GM18868 (cell line): ENCODE measurements around the gene TBL1XR1.
"Not testable (repeated sequence)": the region's sequence is repeated elsewhere in the genome, so short reads cannot be mapped to it uniquely, and the experiment has no call there.

Experiments
- ATAC-seq: cut with Tn5 transposase; IDR thresholded peaks from one replicate; pipeline ENCODE4 v1.9.1; 2021; ENCODE audit warnings: mild to moderate bottlenecking, moderate library complexity; ENCODE audit not compliant: unreplicated experiment

The TBL1XR1 gene

DNA sequence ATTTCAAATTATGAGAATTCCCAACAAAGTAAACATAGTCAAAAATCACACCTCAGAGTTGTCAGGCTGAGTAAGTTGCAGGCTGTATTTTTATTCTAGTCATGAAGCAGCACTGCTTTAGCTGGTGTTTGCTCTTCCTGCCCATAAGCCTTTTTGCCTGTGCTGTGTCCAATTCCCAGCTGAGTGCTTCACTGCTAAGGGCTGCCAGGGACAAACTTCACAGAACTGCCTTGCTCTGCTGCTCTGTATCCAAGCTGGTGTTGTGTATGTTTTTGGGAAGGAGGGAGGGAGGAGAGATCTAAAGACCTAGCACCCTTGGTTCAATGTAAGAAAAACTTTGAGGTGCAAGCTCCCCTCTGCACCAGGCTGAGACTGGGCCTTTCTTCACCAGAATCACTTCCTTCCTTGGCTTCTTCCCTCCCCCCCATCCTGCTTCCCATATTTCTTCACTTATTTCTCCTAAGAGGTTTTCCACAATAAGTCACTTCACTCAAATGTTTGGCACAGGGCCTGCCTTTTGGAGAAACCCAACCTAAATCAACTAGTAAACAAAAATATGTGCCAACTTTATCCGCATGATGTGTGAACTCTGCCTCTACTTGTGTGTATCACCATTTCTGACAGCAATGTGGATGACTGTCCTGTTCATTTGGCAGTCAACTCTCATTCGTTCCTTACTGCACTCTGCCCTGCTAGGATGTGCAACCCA, 156.1 kb downstream of the TBL1XR1 start:
- peak; percentile 6 for ATAC-seq

DNA sequence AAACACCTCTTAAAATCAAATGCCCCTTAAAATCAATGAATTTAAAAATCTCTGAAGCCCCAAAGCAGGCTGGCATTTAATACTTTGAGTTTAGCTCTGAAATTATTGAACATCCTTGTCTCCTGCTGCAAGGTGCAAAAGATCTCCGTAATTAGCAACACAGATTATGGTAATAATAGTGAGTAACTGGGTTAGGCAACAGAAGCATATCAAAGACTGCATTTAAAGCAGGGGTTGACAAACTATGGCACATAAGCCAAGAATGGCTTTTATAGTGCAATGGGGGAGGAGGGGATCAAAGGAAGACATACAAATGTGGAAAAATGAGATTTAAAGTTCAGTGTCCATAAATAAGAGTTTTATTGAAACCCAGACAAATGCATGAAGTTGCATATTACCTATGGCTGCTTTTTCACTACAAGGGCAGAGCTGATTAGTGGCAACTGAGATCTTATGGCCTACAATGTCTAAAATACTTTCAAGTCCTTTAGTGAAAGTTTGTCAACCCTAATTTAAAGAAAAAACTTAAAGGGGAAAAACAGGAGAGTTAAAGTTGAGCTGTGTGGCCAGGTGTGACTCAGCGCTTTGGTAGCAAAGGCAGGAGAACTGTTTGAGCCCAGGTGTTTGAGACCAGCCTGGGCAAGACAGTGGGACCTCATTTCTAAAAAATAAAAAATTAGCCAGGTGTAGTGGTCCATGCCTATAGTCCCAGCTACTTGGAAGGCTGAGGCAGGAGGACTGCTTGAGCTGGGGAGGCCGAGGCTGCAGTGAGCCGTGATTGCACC, 157.6 kb downstream of the TBL1XR1 start:
- ATAC-seq: no peak

DNA sequence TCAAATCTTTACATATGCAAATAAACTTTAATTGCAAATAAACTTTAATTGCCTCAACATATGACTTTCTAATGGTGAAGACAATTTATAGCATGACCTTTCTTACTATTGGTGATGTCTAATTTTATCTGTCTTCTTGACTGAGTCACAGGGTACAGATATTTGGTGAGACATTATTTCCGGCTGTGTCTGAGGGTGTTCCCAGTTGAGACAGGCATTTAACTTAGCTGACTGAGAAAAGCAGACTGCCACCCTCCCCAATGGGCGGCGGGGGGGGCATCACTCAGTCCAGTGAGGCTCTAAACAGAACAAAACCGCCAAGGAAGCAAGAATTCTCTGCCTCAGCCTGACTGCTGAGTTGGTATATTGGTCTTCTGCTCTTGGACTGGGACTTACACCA, 160.0 kb downstream of the TBL1XR1 start:
- no peak for ATAC-seq

DNA sequence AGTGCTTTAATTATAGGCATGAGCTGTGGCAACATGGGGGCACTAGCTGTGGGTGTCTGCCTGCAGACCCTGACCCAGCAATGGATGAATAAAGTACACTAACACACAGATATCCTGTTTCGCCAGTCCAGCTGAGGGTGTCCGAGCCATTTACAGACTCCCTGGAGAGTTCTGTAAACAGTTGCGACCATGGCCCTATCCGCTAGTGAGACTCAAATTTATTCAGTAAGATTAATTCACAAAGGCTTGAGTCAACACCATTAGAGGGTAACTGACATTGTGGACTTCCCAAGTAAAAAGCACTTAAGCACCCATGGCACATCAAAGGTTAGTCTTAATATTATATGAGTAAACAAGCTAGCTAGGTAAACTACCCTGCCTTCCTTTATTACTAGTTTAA, 161.6 kb downstream of the TBL1XR1 start:
- no peak for ATAC-seq

DNA sequence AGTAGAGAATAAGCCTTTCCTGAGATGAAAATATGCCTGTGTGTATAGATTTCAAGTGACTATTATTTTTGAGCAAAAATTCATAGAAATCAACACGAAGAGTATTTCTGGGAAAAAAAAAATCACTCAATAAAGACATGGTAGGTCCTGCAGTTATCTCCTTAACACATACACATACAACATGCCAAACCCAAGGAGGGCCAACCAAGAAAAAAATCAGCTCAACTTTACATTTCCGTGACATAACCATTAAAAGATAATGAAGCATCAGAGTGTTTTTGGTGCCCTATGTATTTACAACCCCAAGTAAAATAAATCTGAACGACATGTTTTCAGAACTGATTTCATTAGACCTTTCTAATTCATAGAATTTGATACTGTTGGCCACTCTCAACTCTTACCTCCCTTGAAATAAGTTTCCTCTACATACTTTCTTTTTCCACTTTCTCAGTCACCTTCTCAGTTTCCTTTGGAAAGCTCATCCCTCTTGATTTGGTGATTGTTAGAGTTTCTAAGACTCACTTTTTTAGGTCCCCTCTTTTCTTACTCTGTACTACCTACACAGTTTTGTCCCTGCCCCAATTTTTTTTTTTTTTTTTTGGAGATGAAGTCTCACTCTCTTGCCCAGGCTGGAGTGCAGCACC, 162.3 kb downstream of the TBL1XR1 start:
- ATAC-seq: no peak

DNA sequence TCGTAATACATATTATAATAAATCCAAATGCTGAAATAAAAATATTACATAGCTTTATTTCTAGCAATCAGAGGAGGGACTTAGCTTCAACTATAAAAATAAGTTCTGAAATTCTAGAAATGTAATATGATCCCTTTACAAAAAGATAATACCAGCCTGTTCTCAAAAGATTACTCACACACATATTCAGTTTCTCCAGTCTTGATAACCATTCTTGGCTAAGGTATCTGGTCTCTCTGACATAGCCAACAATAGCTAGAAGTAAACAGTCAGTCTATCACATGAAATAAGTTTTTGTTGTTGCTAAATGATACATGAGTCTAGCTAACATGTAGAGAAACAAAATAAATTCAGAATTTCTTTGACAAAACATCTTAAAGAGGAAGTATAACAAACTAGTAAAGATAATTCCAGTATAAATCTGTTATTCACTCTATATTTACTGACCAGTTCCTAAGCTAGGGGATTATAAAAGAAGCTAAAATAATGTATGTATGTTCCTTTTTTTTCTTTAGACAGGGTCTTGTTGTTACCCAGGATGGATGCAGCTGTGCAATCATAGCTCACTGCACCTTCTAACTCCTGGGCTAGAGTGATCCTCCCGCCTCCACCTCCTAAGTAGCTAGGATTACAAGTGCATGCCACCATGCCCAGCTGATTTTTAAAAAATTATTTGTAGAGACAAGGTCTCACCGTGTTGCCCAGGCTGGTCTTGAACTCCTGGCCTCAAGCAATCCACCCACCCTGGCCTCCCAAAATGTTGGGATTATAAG, 170.6 kb downstream of the TBL1XR1 start:
- ATAC-seq: no peak

DNA sequence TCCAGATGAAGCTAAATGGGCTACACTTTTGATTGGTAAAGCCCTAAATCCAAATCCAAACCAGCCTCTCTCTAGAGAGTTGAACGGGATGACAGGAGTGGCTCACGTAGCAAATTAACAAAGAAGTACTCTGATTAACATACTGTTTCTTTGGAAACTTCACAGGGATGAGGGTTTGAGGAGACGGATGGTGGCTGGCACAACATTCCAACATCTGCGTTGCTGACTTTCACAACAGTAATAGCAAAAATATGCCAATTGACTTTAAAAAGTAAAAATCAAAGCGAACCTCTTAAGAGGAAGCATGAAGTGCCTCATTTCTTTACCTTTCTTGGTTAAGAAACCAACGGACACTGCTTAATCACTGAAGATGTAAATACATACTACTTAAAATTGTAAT, 181.4 kb downstream of the TBL1XR1 start:
- ATAC-seq: no peak

DNA sequence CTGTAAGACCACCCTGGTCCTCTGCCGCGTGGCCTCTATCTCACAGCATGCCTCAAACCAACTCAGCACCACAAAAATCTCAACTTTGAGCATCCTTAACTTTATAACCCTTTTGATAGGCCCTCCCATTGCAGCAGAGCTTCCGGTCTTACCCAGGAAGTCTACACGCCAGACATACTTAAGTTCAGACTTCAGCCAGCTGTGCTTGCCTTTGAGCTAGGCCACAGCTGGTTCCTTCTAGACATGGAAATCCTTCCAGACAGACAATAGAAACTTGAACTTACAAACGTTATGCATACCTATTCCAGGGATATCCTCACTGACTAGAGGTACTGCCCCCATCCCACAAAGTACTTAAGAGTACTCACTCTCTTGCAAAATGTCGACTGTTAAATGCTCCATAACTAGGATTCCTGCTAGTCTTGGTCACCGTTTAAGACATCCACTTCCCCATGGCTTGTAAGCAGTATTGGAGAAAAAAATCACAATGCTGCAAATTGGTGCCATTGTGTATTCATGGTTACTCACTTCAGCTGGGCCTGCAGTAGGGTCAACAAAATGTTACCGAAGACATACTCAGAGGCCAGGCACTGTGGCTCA, 183.5 kb downstream of the TBL1XR1 start:
- ATAC-seq: no peak

DNA sequence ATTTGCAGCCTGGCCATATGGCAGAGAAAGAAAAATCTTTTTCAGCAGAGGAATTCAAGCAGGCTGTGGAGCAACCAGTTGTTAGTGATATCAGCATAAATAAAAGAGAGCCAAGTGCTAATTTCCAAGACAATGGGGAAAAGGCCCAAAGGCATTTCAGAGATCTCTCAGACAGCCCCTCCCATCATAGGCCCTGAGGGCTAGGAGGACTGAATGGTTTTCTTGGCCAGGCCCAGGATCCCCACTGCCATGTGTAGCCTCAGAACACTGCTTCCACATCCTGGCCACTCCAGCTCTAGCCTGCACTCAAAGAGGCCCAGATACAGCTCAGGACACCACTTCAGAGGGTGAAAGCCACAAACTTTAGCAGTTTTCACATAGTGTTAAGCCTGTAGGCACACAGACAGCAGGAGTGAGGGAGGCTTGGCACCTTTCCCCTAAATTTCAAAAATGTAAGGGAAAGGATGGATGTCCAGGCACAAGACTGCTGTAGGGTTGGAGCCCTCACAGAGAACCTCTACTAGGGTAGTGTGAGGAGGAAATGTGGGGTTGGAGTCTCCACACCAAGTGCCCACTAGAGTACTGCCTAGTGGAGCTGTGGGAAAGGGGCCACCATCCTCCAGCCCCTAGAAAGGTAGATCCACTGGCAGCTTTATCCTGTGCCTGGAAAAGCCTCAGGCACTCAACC, 191.4 kb downstream of the TBL1XR1 start:
- no peak for ATAC-seq

DNA sequence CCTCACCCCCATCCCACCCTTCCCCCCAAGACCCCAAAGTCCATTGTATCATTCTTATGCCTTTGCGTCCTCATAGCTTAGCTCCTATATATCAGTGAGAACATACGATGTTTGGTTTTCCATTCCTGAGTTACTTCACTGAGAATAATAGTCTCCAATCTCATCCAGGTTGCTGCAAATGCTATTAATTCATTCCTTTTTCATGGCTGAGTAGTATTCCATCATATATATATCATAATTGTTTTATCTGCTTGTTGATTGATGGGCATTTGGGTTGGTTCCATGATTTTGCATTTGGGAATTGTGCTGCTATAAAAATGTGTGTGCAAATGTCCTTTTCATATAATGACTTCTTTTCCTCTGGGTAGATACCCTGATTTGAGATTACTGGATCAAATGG, 197.1 kb downstream of the TBL1XR1 start:
- not testable (repeated sequence) for ATAC-seq

DNA sequence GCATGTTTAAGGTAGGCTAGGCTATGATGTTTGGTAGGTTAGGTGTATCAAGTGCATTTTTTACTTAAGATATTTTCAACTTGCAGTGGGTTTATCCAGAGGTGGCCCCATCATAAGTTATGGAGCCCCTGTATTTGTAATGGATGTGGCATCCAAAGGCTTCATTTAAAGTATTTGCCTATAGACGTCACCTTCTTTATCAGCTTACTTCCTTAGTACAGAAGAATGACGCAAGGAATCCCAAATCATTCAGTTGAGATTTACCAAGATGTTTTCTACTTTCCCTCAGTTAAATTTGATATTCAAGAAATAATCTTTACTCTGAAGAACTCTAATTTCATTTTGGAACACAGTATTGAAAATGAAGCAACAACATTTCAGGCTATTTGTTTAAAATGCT, 201.3 kb downstream of the TBL1XR1 start:
- ATAC-seq: no peak

DNA sequence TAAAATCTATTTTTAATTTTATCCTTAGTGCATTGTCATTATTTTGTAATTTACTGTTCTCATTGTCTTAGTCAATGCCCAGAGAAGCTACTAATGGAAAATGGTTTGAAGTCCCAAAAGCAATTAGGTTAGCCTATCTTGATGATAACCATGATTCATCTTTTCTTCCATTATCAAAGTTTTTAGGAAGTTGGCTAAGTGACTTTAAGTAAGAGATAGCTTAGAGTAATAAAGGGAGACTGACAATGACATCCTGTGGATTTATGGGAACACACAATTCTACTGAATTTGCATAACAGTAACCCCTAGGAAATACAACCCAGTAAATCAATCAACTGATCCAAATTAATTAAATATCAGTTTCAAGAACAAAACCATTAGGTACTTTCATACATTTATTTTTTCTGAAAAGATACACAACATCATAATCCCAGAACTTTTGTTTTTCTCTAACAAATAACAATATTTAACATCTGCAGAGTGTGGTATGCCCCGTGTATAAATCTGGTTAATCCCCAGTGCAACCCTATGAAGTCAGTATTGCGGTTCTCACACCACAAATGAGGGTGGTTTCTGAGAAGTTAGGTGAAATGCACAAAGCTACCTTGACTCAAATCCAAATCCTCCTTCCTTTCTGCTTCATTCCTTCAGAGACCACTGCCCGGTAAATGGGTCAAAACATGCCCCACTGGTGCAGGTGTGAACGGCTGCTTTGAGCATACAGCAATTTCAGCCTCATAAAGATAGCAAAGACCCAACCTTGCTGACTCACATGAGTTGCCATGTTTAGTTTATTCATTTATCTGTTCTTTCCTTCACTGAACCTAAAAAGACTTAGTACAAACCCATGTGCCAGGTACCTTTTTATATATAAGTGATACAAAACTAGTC, 202.1 kb downstream of the TBL1XR1 start:
- ATAC-seq: no peak

DNA sequence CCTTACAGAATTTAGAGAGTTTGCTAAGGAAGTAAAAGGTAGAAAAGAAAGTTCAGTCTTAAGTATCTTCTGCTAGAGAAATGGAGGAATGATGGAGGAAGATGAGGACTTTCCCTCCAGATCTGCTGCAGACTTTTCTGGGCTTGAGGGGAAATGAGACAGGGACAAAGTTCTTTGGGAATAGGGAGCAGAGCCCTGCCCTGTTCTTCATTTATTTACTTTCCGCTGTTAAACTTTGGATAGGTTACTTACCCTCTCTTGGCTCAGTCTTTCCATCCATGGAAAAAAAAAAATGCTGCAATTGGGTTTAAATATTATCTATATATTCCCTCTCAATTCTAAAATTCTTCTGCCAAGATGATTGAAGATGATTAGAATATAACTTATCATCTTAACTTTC, 202.9 kb downstream of the TBL1XR1 start:
- ATAC-seq: no peak

DNA sequence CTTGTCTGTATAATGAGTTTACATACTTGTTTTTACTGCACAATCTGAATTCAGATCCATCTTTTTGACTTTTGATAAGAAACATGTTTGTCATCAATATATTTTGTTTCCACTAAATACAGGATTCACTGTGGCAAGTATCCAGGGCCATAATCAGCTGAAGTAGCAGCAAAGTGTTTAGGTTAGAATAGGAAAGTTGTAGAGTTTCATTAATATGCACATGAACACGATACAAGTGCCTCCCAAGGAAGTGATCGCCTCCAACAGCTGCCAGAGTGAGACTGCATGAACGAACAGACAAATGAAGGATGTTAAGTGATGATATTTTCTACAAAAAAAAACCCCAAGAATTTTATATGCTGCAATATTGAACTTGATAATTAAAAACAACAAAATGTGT, 204.3 kb downstream of the TBL1XR1 start:
- no peak for ATAC-seq

DNA sequence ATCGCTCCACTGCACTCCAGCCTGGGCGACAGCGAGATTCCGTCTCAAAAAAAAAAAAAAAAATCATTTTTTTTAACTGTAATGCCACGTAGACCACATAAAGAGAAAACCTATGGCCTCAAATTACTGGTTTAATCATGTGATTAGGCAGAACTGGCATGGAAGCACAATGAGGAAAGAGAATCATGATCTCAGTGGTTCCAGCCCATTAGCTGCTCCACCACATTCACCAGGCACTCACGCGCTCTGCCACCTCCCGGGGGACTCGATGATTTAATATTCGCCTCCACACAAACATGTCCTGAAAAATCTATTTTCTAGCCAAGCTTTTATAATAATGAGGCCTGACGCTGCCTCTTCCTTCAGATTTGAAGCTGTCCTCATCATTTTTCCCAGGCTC, 204.7 kb downstream of the TBL1XR1 start:
- ATAC-seq: no peak

DNA sequence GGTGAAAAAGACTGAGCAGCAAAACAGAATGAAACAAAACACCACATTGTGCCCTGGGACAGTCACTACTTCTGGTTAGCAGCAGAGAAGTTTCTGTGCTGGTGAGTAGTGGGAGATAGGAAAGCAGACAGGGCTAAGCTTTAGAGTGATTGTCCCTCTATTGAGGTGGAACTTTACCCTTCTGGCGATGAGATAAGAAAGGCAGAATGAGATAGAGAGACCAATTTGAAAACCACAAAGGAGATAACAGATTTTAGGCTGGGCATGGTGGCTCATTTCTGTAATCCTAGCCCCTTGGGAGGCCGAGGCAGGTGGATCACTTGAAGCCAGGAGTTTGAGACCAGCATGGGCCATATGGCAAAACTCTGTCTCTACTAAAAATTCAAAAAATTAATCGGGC, 208.5 kb downstream of the TBL1XR1 start:
- ATAC-seq: no peak

DNA sequence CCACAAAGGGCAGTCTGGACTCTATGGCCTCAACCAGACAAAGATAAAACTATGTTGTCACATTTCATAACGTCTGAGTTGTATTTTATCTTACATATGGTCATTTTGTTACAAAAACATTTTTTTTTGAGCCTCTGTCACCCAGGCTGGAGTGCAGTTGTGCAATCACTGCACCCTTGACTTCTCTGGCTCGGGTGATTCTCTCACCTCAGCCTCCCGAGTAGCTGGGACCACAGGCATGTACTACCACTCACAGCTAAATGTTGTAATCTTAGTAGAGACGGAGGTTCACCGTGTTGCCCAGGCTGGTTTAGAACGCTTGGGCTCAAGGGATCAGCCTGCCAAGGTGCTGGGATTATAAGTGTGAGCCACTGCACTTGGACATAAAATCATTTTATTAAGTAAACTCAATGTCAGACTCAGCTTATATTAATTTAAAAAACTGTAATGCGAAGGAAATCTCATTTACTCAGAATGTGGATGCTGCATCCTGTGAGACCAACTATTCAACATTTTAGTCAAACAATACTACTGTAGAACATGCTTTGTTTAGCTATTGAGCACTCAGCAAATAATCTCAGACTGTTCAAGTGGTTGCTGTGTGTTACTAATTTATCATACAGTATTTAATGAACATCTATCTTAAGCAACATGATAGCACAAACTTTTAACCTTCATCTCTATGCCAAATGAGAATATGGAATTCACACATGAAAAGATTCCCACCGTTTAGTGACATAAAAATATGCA, 209.2 kb downstream of the TBL1XR1 start:
- no peak for ATAC-seq

DNA sequence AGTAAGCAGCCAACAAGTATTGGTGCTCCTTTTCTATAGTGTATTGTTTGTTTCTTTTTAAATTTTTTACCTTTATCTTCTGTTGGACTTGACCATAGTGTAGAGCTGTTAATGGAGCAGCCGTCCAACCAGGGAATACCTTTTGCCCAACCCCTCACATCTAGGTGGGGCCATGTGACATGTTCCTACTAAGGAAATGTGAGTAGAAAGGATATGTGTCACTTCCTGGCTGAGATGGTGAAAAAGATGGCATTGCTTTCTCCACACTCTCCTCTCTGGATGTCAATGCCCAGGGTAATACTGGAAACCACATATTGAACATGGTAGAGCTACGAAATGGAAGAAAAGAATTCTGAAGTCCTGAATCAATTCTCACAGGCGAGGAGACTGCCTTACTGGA, 218.8 kb downstream of the TBL1XR1 start:
- no peak for ATAC-seq

DNA sequence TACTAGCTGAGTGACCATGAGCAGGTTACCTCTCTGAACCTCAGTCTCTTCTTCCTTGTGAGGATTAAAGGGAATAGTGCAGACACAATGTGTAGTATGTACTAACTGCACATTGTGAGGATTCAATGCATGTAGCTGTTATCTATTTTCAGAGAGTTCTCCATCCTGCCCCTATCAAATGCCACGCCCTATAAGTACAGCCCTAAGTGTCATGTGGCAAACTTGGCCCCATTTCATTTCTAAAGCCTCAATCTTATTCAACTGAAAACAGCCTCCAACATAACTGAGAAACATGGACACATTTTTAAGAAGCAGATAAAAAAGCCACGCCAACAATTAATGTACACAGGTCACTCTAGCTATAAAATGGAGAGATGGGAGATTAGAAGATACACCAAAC, 220.0 kb downstream of the TBL1XR1 start:
- no peak for ATAC-seq
